OCI-LY1 (cell line): ENCODE results near the gene TRAPPC10.

Source experiments
- H2AFZ ChIP-seq: fragments of 200-600 bp; sonication (generic), shearing (Covaris generic); 2 replicates; pipeline ENCODE4 v1.6.0; 2014; ENCODE audit warnings: antibody characterized with exemption, mild to moderate bottlenecking, low read length
- H3F3A ChIP-seq: fragments of 200-600 bp; sonication (generic), shearing (Covaris generic); 2 replicates; pipeline ENCODE4 v1.6.0; 2014; ENCODE audit warnings: mild to moderate bottlenecking, antibody characterized with exemption, low read length, moderate library complexity; ENCODE audit not compliant: insufficient read depth
- H3K27ac ChIP-seq: fragments of 200-600 bp; sonication (generic); 2 replicates; pipeline ENCODE4 v1.5.1; 2014; ENCODE audit warnings: low read length, mixed run types, mild to moderate bottlenecking, low read depth; ENCODE audit not compliant: poor library complexity, severe bottlenecking
- H3K27me3 ChIP-seq: fragments of 200-600 bp; sonication (generic); 2 replicates; pipeline ENCODE4 v1.6.0; 2014; ENCODE audit warnings: antibody characterized with exemption, mild to moderate bottlenecking, low read length, moderate library complexity; ENCODE audit not compliant: insufficient read depth
- H3K36me3 ChIP-seq: fragments of 200-600 bp; sonication (generic); 2 replicates; pipeline ENCODE4 v1.6.1; 2014; ENCODE audit warnings: mild to moderate bottlenecking, antibody characterized with exemption, low read length, moderate library complexity, mixed read lengths; ENCODE audit not compliant: insufficient read depth
- H3K4me1 ChIP-seq: fragments of 200-600 bp; sonication (generic); 2 replicates; pipeline ENCODE4 v1.5.1; 2014; ENCODE audit warnings: mild to moderate bottlenecking, low read length, moderate library complexity; ENCODE audit not compliant: insufficient read depth, severe bottlenecking
- H3K4me2 ChIP-seq: fragments of 200-600 bp; sonication (generic), shearing (Covaris generic); 2 replicates; pipeline ENCODE4 v1.6.1; 2014; ENCODE audit warnings: low read length
- H3K4me3 ChIP-seq: fragments of 200-600 bp; sonication (generic); 2 replicates; pipeline ENCODE4 v1.5.1; 2014; ENCODE audit warnings: low read length, low read depth, mild to moderate bottlenecking, mixed read lengths; ENCODE audit not compliant: poor library complexity, severe bottlenecking
- H3K79me2 ChIP-seq: fragments of 200-600 bp; shearing (Covaris generic); 2 replicates; pipeline ENCODE4 v1.6.1; 2016; ENCODE audit warnings: mixed run types, low read length, mixed read lengths; ENCODE audit not compliant: insufficient read depth
- H3K9ac ChIP-seq: fragments of 200-600 bp; sonication (generic), shearing (Covaris generic); 2 replicates; pipeline ENCODE4 v1.6.1; 2014; ENCODE audit warnings: mild to moderate bottlenecking, low read length, mixed read lengths
- H3K9me2 ChIP-seq: fragments of 200-600 bp; sonication (generic), shearing (Covaris generic); 2 replicates; pipeline ENCODE4 v1.6.1; 2014; ENCODE audit warnings: low read depth, mild to moderate bottlenecking, low read length, mixed read lengths
- H3K9me3 ChIP-seq: fragments of 200-600 bp; shearing (Covaris generic); 2 replicates; pipeline ENCODE4 v1.6.1; 2014; ENCODE audit warnings: low read length, mixed read lengths
- H4K20me1 ChIP-seq: fragments of 200-600 bp; sonication (generic), shearing (Covaris generic); 2 replicates; pipeline ENCODE4 v1.6.0; 2016; ENCODE audit warnings: mild to moderate bottlenecking, low read length; ENCODE audit not compliant: insufficient read depth
- CTCF ChIP-seq: fragments of 200-600 bp; sonication (generic), shearing (Covaris generic); IDR thresholded peaks from 2 replicates; pipeline ENCODE4 v1.5.1; 2017; ENCODE audit warnings: mild to moderate bottlenecking, antibody characterized with exemption, low read length, moderate library complexity, mixed read lengths
- EZH2 ChIP-seq: fragments of 200-600 bp; sonication (generic), shearing (Covaris generic); IDR thresholded peaks from 2 replicates; pipeline ENCODE4 v1.8.0; 2017; ENCODE audit warnings: borderline replicate concordance, mixed run types, mild to moderate bottlenecking, antibody characterized with exemption, low read length, moderate library complexity, mixed read lengths

Gene TRAPPC10

DNA sequence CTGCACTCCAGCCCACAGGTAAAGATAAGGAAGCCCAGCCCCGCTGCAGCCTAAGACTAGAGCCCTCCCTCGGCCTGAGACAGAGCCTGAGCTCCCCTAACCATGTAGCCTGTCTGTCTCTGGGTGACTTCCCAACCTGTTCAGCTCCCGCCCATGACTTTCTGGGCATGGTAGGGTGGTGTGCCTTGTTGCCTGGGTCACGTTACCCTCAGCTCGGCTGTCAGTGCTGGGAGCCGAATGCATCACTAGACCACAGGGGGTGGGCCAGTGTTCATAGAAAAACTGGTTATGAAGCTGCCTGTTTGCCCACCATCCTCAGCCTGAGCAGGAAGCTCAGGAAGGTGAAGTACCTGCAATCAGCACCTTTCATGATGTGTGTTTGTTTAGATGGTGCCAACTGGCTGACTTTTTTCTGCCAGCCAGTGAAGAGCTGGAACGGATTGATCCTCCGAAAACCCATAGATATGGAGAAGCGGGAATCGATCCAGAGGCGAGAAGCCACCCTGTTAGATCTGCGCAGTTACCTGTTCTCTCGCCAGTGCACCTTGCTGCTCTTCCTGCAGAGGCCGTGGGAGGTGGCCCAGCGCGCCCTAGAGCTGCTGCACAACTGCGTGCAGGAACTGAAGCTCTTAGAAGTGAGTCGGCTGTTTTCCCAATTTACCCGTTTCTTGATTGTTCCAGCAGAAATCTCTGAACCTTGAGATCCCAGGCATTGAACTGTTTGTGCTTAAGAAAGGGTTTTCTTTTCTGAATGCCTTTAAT lies 51.2 kb downstream of the TRAPPC10 start:
- Histone ChIP-seq H4K20me1 (no peaks in the 10 kb centered on the region), H3F3A (no peaks in the 10 kb centered on the region), H3K9me2 (no peaks in the 10 kb centered on the region), H3K4me2 (no peak overlapping the region), H3K27me3 (no peaks in the 10 kb centered on the region), H3K79me2 (no peaks in the 10 kb centered on the region), H3K9me3 (no peaks in the 10 kb centered on the region), H3K4me3 (no peak overlapping the region), H3K9ac (no peak overlapping the region), H2AFZ (no peak overlapping the region), H3K4me1 (peaks cover 11% of the 10 kb centered on the region), H3K36me3 (peaks cover 70% of the 10 kb centered on the region), H3K27ac (no peak overlapping the region)
- TF ChIP-seq EZH2 = no peak
- no peak for TF ChIP-seq CTCF

- no peaks in the 10 kb centered on the region for H3K79me2 ChIP-seq
- H3K27ac ChIP-seq = no peak overlapping the region
- peaks cover 68% of the 10 kb centered on the region for H3K36me3 ChIP-seq
- no peak overlapping the region for H2AFZ ChIP-seq
- H3K27me3 ChIP-seq = no peaks in the 10 kb centered on the region
- no peaks in the 10 kb centered on the region for H3F3A ChIP-seq
- H3K9me3 ChIP-seq = no peaks in the 10 kb centered on the region
- peaks cover 11% of the 10 kb centered on the region for H3K4me1 ChIP-seq
- H3K9ac ChIP-seq = no peak overlapping the region
- no peaks in the 10 kb centered on the region for H3K9me2 ChIP-seq
- no peak overlapping the region for H3K4me3 ChIP-seq
- no peak overlapping the region for H3K4me2 ChIP-seq
- no peak for TF ChIP-seq EZH2
- no peak for TF ChIP-seq CTCF
- no peaks in the 10 kb centered on the region for H4K20me1 ChIP-seq
Measured at GRCh38 chr21:44064852-44065403, 52.8 kb downstream of the TRAPPC10 start.

GRCh38 chr21:44065428-44065827 lies 53.3 kb downstream of the TRAPPC10 start:
- no peaks in the 10 kb centered on the region for H3K9me3 ChIP-seq

More at GRCh38 chr21:44065428-44065827, 53.3 kb downstream of the TRAPPC10 start:
- Histone ChIP-seq H3K4me3 (no peak overlapping the region), H3K27ac (no peak overlapping the region), H3K4me1 (peaks cover 11% of the 10 kb centered on the region), H2AFZ (no peak overlapping the region), H3K9ac (no peak overlapping the region), H3K79me2 (no peaks in the 10 kb centered on the region), H3K9me2 (no peaks in the 10 kb centered on the region), H3K27me3 (no peaks in the 10 kb centered on the region), H3K4me2 (no peak overlapping the region), H3F3A (no peaks in the 10 kb centered on the region), H4K20me1 (no peaks in the 10 kb centered on the region), H3K36me3 (peaks cover 70% of the 10 kb centered on the region)
- no peak for TF ChIP-seq EZH2
- no peak for TF ChIP-seq CTCF
